ENCODE measurements around the gene MRPL10.

- no peak for TF ChIP-seq CTCF (IDR thresholded peaks at IDR 0.05)
- no peak for TF ChIP-seq POLR2A (IDR thresholded peaks at IDR 0.05)
Measured at GRCh38 chr17:47815106-47815918, 16.0 kb downstream of the MRPL10 start.

Measured in heart left ventricle (tissue), 13 donors.